ENCODE measurements around the gene PSMD12. TPM values are rescaled to one million over a fixed set of nuclear protein-coding genes. Genes with fewer than 3 reads are reported as not detected.

The PSMD12 gene
- total RNA-seq (46.0 TPM), polyA plus RNA-seq (ENCODE audit: insufficient read depth, low read depth, low replicate concordance) (26.0 TPM)
- long read RNA-seq, donor 1, full-length matches to known transcripts, result 6 of 6 reads
- long read RNA-seq, donor 1, partial matches to known transcripts, result 0 of 6 reads
- long read RNA-seq, donor 1, other reads (novel, unspliced or antisense), result 0 of 6 reads
- long read RNA-seq, donor 2, full-length matches to known transcripts, result 11 of 11 reads
- long read RNA-seq, donor 2, partial matches to known transcripts, result 0 of 11 reads
- long read RNA-seq, donor 2, other reads (novel, unspliced or antisense), result 0 of 11 reads
- long read RNA-seq, donor 3, full-length matches to known transcripts, result 18 of 26 reads
- long read RNA-seq, donor 3, partial matches to known transcripts, result 8 of 26 reads
- long read RNA-seq, donor 3, other reads (novel, unspliced or antisense), result 0 of 26 reads
- long read RNA-seq, donor 4, full-length matches to known transcripts, result 11 of 11 reads
- long read RNA-seq, donor 4, partial matches to known transcripts, result 0 of 11 reads
- long read RNA-seq, donor 4, other reads (novel, unspliced or antisense), result 0 of 11 reads
- long read RNA-seq, donor 5, full-length matches to known transcripts, result 1 of 1 reads
- long read RNA-seq, donor 5, partial matches to known transcripts, result 0 of 1 reads
- long read RNA-seq, donor 5, other reads (novel, unspliced or antisense), result 0 of 1 reads
- long read RNA-seq, donor 6, full-length matches to known transcripts, result 20 of 27 reads
- long read RNA-seq, donor 6, partial matches to known transcripts, result 7 of 27 reads
- long read RNA-seq, donor 6, other reads (novel, unspliced or antisense), result 0 of 27 reads
- long read RNA-seq, donor 7, full-length matches to known transcripts, result 18 of 24 reads
- long read RNA-seq, donor 7, partial matches to known transcripts, result 3 of 24 reads
- long read RNA-seq, donor 7, other reads (novel, unspliced or antisense), result 3 of 24 reads
- long read RNA-seq, donor 8, full-length matches to known transcripts, result 9 of 27 reads
- long read RNA-seq, donor 8, partial matches to known transcripts, result 18 of 27 reads
- long read RNA-seq, donor 8, other reads (novel, unspliced or antisense), result 0 of 27 reads
- long read RNA-seq, donor 9, full-length matches to known transcripts, result 7 of 7 reads
- long read RNA-seq, donor 9, partial matches to known transcripts, result 0 of 7 reads
- long read RNA-seq, donor 9, other reads (novel, unspliced or antisense), result 0 of 7 reads
- long read RNA-seq, donor 10, full-length matches to known transcripts, result 6 of 6 reads
- long read RNA-seq, donor 10, partial matches to known transcripts, result 0 of 6 reads
- long read RNA-seq, donor 10, other reads (novel, unspliced or antisense), result 0 of 6 reads

DNA sequence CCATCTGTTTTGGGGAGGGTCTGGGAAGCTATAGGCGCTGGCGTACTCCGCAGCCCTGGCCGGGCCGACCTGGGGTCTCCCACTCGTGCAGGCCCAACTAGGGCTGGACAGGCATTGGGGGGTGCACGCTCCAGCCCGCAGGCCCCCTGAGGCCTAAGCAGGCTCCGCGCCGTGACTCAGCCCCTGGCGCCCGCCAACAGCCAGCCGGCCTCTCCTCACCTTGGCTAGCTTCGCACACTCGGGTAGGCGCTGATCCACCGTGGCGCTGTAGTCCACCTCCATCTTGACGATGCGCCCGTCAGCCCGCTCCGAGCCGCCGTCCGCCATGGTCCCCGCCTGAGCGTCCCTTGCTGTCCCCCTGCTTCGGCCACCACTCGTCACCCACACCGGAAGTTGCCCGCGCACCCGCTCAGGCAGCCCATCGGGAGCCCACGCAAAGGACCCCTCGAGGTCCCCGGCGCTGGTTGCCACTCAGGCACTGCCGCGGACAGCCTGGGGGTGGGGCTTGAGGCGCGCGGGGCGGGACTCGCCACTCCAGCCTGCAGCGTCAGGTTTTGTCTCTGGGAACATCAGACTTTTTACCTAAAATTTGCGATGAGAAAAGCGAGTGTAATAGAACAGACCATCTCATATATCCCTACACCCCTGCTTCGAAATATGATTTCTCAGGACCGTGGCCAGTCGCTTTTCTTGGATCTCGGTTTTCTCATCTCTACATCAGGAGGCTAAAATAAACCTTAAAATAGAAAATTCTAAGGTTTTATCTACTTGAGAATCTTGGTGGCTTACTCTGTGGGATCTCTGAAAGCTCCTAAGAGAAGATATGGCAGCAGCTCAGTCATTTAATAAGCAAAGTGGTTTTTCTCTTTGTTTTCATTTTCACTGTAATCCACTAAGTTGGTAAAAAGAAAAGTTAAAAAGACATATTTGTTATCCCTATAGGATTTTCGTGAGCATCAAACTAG, at the start of gene PSMD12:
Gene PSMD12 (minus strand): TSS at position 385 of the 965 bp plus-strand sequence. CDS start 58 bp downstream, at position 327.
- Histone ChIP-seq H3K9me3 (ENCODE audit: control insufficient read depth in 2 of 3, insufficient read depth in 1 of 3, low read length in 3 of 3) (no peaks in the 10 kb centered on the region), H3K27me3 (ENCODE audit: control insufficient read depth, insufficient read depth, low read length) (no peaks in the 10 kb centered on the region), H3K36me3 (ENCODE audit: control insufficient read depth in 2 of 3, insufficient read depth in 3 of 3, low read length in 3 of 3) (no peaks in the 10 kb centered on the region), H3K27ac (ENCODE audit: low read depth in 2 of 2, low read length in 2 of 2) (peak within 1 kb of the TSS; percentile 93), H3K4me3 (ENCODE audit: low read length in 3 of 3) (peak within 1 kb of the TSS; percentile 76 to 92 (median 88)), H3K4me1 (ENCODE audit: control insufficient read depth in 2 of 3, insufficient read depth in 2 of 3, low read depth in 1 of 3, low read length in 3 of 3) (peaks cover 4 to 7% (median 4%) of the 10 kb centered on the region in 3 donors), H3K9ac (ENCODE audit: low read length in 3 of 3) (peak within 1 kb of the TSS; percentile 77 to 97 (median 87))
- TF ChIP-seq, protein P1, sequence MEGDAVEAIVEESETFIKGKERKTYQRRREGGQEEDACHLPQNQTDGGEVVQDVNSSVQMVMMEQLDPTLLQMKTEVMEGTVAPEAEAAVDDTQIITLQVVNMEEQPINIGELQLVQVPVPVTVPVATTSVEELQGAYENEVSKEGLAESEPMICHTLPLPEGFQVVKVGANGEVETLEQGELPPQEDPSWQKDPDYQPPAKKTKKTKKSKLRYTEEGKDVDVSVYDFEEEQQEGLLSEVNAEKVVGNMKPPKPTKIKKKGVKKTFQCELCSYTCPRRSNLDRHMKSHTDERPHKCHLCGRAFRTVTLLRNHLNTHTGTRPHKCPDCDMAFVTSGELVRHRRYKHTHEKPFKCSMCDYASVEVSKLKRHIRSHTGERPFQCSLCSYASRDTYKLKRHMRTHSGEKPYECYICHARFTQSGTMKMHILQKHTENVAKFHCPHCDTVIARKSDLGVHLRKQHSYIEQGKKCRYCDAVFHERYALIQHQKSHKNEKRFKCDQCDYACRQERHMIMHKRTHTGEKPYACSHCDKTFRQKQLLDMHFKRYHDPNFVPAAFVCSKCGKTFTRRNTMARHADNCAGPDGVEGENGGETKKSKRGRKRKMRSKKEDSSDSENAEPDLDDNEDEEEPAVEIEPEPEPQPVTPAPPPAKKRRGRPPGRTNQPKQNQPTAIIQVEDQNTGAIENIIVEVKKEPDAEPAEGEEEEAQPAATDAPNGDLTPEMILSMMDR (IDR thresholded peaks at IDR 0.05; ENCODE audit: borderline replicate concordance, extremely low read depth, insufficient read depth), result peak; percentile 8
- FAIRE-seq (no peak), DNase-seq (peak; percentile 96 to 98 (median 96))
- intact Hi-C loops (cut with DNase I), result no loop called here

DNA sequence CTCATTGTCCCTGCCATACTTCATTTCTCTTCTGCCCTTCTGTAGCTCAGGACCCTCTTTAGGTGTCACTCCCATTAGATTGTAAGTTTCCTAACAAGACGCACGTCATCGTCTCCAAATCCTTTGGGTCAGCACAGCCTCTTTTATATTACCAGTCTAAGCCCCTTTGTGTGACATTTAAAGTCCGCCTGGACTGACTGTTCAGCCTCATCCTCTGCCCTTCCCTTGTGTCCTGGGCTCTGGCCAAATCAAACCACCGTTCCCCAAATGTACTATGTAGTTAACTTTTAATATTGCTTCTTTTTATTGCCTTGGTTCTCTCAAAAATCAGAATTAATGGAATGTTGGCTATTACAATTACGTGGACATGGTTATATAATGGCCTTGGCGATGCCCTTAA, 48.9 kb upstream of the PSMD12 start:
- intact Hi-C loops (cut with DNase I), result no loop called here
- Histone ChIP-seq H3K27me3 (ENCODE audit: control insufficient read depth, insufficient read depth, low read length) (no peaks in the 10 kb centered on the region), H3K4me3 (ENCODE audit: low read length in 3 of 3) (no peak overlapping the region), H3K27ac (ENCODE audit: low read depth in 2 of 2, low read length in 2 of 2) (no peak overlapping the region), H3K4me1 (ENCODE audit: control insufficient read depth in 2 of 3, insufficient read depth in 2 of 3, low read depth in 1 of 3, low read length in 3 of 3) (no peaks in the 10 kb centered on the region), H3K36me3 (ENCODE audit: control insufficient read depth in 2 of 3, insufficient read depth in 3 of 3, low read length in 3 of 3) (no peaks in the 10 kb centered on the region), H3K9me3 (ENCODE audit: control insufficient read depth in 2 of 3, insufficient read depth in 1 of 3, low read length in 3 of 3) (no peaks in the 10 kb centered on the region), H3K9ac (ENCODE audit: low read length in 3 of 3) (no peak overlapping the region)
- no peak for FAIRE-seq
- no peak for DNase-seq
- TF ChIP-seq, protein P1 (IDR thresholded peaks at IDR 0.05; ENCODE audit: borderline replicate concordance, extremely low read depth, insufficient read depth), result no peak

DNA sequence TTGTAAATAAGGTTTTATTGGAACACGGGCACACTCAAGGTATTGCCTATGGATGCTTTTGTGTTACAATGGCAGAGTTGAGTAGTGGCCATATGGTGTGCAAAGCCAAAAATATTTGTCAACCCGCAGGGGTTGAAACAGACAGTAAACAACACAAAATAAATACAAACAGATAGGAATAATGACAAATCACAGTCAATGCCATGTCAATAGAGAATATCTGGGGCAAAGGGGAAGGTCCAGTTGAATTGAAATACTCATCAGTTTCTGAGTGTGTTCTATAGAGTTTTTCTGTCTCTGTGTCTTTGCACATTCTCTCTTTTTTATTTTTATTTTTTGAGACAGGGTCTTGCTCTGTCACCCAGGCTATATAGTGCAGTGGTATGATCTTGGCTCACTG, 48.2 kb upstream of the PSMD12 start:
- no peaks in the 10 kb centered on the region for H3K36me3 ChIP-seq (ENCODE audit: control insufficient read depth in 2 of 3, insufficient read depth in 3 of 3, low read length in 3 of 3)
- H3K4me3 ChIP-seq (ENCODE audit: low read length in 3 of 3), result no peak overlapping the region
- H3K27ac ChIP-seq (ENCODE audit: low read depth in 2 of 2, low read length in 2 of 2), result no peak overlapping the region
- H3K27me3 ChIP-seq (ENCODE audit: control insufficient read depth, insufficient read depth, low read length), result no peaks in the 10 kb centered on the region
- H3K9me3 ChIP-seq (ENCODE audit: control insufficient read depth in 2 of 3, insufficient read depth in 1 of 3, low read length in 3 of 3), result no peaks in the 10 kb centered on the region
- no peak for DNase-seq
- H3K4me1 ChIP-seq (ENCODE audit: control insufficient read depth in 2 of 3, insufficient read depth in 2 of 3, low read depth in 1 of 3, low read length in 3 of 3), result no peaks in the 10 kb centered on the region
- intact Hi-C loops (cut with DNase I), result no loop called here
- TF ChIP-seq, protein P1 (IDR thresholded peaks at IDR 0.05; ENCODE audit: borderline replicate concordance, extremely low read depth, insufficient read depth), result no peak
- H3K9ac ChIP-seq (ENCODE audit: low read length in 3 of 3), result no peak overlapping the region
- FAIRE-seq, result no peak
